22Rv1 (cell line): ENCODE measurements around the gene PTPN18.
"Not testable (repeated sequence)": the region's sequence is repeated elsewhere in the genome, so short reads cannot be mapped to it uniquely, and the experiment has no call there.

ENCODE experiments used
- H3K27ac ChIP-seq: fragments of 450-650 bp; 2 replicates; pipeline ENCODE4 v1.5.1; 2017
- CTCF ChIP-seq: fragments of 450-650 bp; IDR thresholded peaks from 2 replicates; pipeline ENCODE4 v1.5.1; 2017; ENCODE audit warnings: mild to moderate bottlenecking
- ZFX ChIP-seq: fragments of 450-650 bp; IDR thresholded peaks from 2 replicates; pipeline ENCODE4 v1.6.1; 2017; ENCODE audit warnings: antibody characterized with exemption, borderline replicate concordance

Gene PTPN18

GRCh38 chr2:130391872-130392670 is 36.2 kb downstream of the PTPN18 start:
- TF ChIP-seq ZFX = no peak
- no peak for TF ChIP-seq CTCF
- H3K27ac ChIP-seq = peak overlapping the region; percentile 82

GRCh38 chr2:130393318-130393910 is 37.6 kb downstream of the PTPN18 start:
- TF ChIP-seq ZFX (no peak), CTCF (no peak)
- no peak overlapping the region for H3K27ac ChIP-seq

- H3K27ac ChIP-seq = not testable (repeated sequence)
Observed at GRCh38 chr2:130406280-130406679, 50.4 kb downstream of the PTPN18 start.

- not testable (repeated sequence) for H3K27ac ChIP-seq
Observed at GRCh38 chr2:130416693-130417092, 60.8 kb downstream of the PTPN18 start.

- not testable (repeated sequence) for H3K27ac ChIP-seq
Observed at GRCh38 chr2:130418845-130419244, 63.0 kb downstream of the PTPN18 start.
